HG03039 (cell line): ENCODE measurements around the gene MAD1L1.
"Not testable (repeated sequence)": the region's sequence is repeated elsewhere in the genome, so short reads cannot be mapped to it uniquely, and the experiment has no call there.

Experiments
- ATAC-seq: cut with Tn5 transposase; IDR thresholded peaks from one replicate; pipeline ENCODE4 v1.9.1; 2021; ENCODE audit warnings: mild to moderate bottlenecking, moderate library complexity; ENCODE audit not compliant: unreplicated experiment

MAD1L1 gene

GRCh38 chr7:2232766-2233520 is at the start of gene MAD1L1:
MAD1L1 (minus strand) TSS chr7:2232945; CDS start chr7:2230133, 2,812 bp downstream.
- ATAC-seq: peak; percentile 65

GRCh38 chr7:2282185-2282751 is 49.5 kb upstream of the MAD1L1 start:
- no peak for ATAC-seq

GRCh38 chr7:2281541-2281940 is 48.8 kb upstream of the MAD1L1 start:
- ATAC-seq: no peak

- no peak for ATAC-seq
Observed at GRCh38 chr7:2280424-2280823, 47.7 kb upstream of the MAD1L1 start.

- no peak for ATAC-seq
Observed at GRCh38 chr7:2279896-2280295, 47.2 kb upstream of the MAD1L1 start.

GRCh38 chr7:2278026-2278425 is 45.3 kb upstream of the MAD1L1 start:
- no peak for ATAC-seq

GRCh38 chr7:2276107-2276506 is 43.4 kb upstream of the MAD1L1 start:
- no peak for ATAC-seq

- ATAC-seq: no peak
Observed at GRCh38 chr7:2275101-2275500, 42.4 kb upstream of the MAD1L1 start.

- ATAC-seq: no peak
Observed at GRCh38 chr7:2274666-2275065, 41.9 kb upstream of the MAD1L1 start.

GRCh38 chr7:2273866-2274265 is 41.1 kb upstream of the MAD1L1 start:
- ATAC-seq: no peak

- ATAC-seq: no peak
Observed at GRCh38 chr7:2272031-2272430, 39.3 kb upstream of the MAD1L1 start.

GRCh38 chr7:2271273-2272026 is 38.7 kb upstream of the MAD1L1 start:
- ATAC-seq: no peak

- no peak for ATAC-seq
Observed at GRCh38 chr7:2270495-2270894, 37.8 kb upstream of the MAD1L1 start.

GRCh38 chr7:2269991-2270460 is 37.3 kb upstream of the MAD1L1 start:
- ATAC-seq: no peak

- ATAC-seq: not testable (repeated sequence)
Observed at GRCh38 chr7:2269089-2269990, 36.6 kb upstream of the MAD1L1 start.

GRCh38 chr7:2266911-2267310 is 34.2 kb upstream of the MAD1L1 start:
- ATAC-seq: no peak

GRCh38 chr7:2264158-2264557 is 31.4 kb upstream of the MAD1L1 start:
- ATAC-seq: no peak

- no peak for ATAC-seq
Observed at GRCh38 chr7:2263176-2263575, 30.4 kb upstream of the MAD1L1 start.

GRCh38 chr7:2261611-2262010 is 28.9 kb upstream of the MAD1L1 start:
- no peak for ATAC-seq

GRCh38 chr7:2260820-2261219 is 28.1 kb upstream of the MAD1L1 start:
- no peak for ATAC-seq

- ATAC-seq: no peak
Observed at GRCh38 chr7:2259480-2259879, 26.7 kb upstream of the MAD1L1 start.
